Measurements from ENCODE around the gene ABCA1. TPM values are rescaled to one million over a fixed set of nuclear protein-coding genes. Genes with fewer than 3 reads are reported as not detected.

Gene ABCA1
- total and polyA plus RNA-seq, 2 of the 13 experiments (the other 11 are each of a cell fraction or from before 2014, with no cell fraction given): 26.8 to 63.8 TPM

- TF ChIP-seq UBTF (CRISPR knock-in tag; IDR thresholded peaks at IDR 0.05) (no peak), ISL2 (CRISPR knock-in tag; IDR thresholded peaks at IDR 0.05) (no peak), ZNF564 (CRISPR knock-in tag; IDR thresholded peaks at IDR 0.05) (no peak), HHEX (CRISPR knock-in tag; IDR thresholded peaks at IDR 0.05) (no peak), IRF2 (CRISPR knock-in tag; IDR thresholded peaks at IDR 0.05) (no peak), NFE2L2 (IDR thresholded peaks at IDR 0.05; ENCODE audit: low read length) (no peak), ZNF205 (CRISPR knock-in tag; IDR thresholded peaks at IDR 0.05) (no peak), MLLT10 (CRISPR knock-in tag; IDR thresholded peaks at IDR 0.05) (no peak), PHB2 (IDR thresholded peaks at IDR 0.05; ENCODE audit: partially characterized antibody) (no peak), RFXANK (CRISPR knock-in tag; IDR thresholded peaks at IDR 0.05) (no peak), PHF21A (CRISPR knock-in tag; IDR thresholded peaks at IDR 0.05) (no peak), AHR (CRISPR knock-in tag; IDR thresholded peaks at IDR 0.05) (no peak), SALL1 (CRISPR knock-in tag; IDR thresholded peaks at IDR 0.05) (0 out of 2 replicates have a peak, but pooled peaks have one; percentile 21), ZNF530 (CRISPR knock-in tag; IDR thresholded peaks at IDR 0.05; ENCODE audit: low read depth) (no peak), ZNF619 (CRISPR knock-in tag; IDR thresholded peaks at IDR 0.05) (no peak), ZNF101 (CRISPR knock-in tag; IDR thresholded peaks at IDR 0.05; ENCODE audit: borderline replicate concordance, low read depth) (no peak), SOX6 (IDR thresholded peaks at IDR 0.05) (no peak), SOX6 (CRISPR knock-in tag; IDR thresholded peaks at IDR 0.05) (no peak)
These were observed 12.2 kb downstream of the ABCA1 start (continued) for GRCh38 chr9:104915753-104916152.
